HPDE6-E6E7 (cell line): ENCODE data around the gene GRB14.
A peak's percentile ranks its signal among the peaks of the same experiment; 100 is the strongest.
"Not testable (repeated sequence)": the region's sequence is repeated elsewhere in the genome, so short reads cannot be mapped to it uniquely, and the experiment has no call there.

Experiments used
- DNase-seq: peaks from one replicate; pipeline ENCODE4 v3.0.0; 2011; ENCODE audit warnings: missing footprints; ENCODE audit errors: extremely low spot score

Gene GRB14

GRCh38 chr2:164558450-164558849 lies 62.8 kb downstream of the GRB14 start:
- DNase-seq: no peak

- DNase-seq: no peak
These were observed 66.8 kb downstream of the GRB14 start for GRCh38 chr2:164554487-164554886.

GRCh38 chr2:164551519-164551918 lies 69.8 kb downstream of the GRB14 start:
- DNase-seq: no peak

- not testable (repeated sequence) for DNase-seq
These were observed 71.6 kb downstream of the GRB14 start for GRCh38 chr2:164549705-164550104.

- no peak for DNase-seq
These were observed 75.8 kb downstream of the GRB14 start for GRCh38 chr2:164545484-164545883.

GRCh38 chr2:164542581-164543021 lies 78.7 kb downstream of the GRB14 start:
- DNase-seq: no peak

GRCh38 chr2:164538240-164538866 lies 82.9 kb downstream of the GRB14 start:
- peak; percentile 44 for DNase-seq

- no peak for DNase-seq
These were observed 85.8 kb downstream of the GRB14 start for GRCh38 chr2:164535280-164536025.

GRCh38 chr2:164530464-164530863 lies 90.8 kb downstream of the GRB14 start:
- no peak for DNase-seq

GRCh38 chr2:164523726-164524125 lies 97.6 kb downstream of the GRB14 start:
- no peak for DNase-seq

- no peak for DNase-seq
These were observed 98.3 kb downstream of the GRB14 start for GRCh38 chr2:164523009-164523408.

- no peak for DNase-seq
These were observed 98.7 kb downstream of the GRB14 start for GRCh38 chr2:164522561-164522981.

- DNase-seq: no peak
These were observed 105.5 kb downstream of the GRB14 start for GRCh38 chr2:164515734-164516133.

- DNase-seq: no peak
These were observed 106.3 kb downstream of the GRB14 start for GRCh38 chr2:164515030-164515429.

GRCh38 chr2:164514491-164514890 lies 106.8 kb downstream of the GRB14 start:
- DNase-seq: peak; percentile 68

- no peak for DNase-seq
These were observed 108.4 kb downstream of the GRB14 start for GRCh38 chr2:164512871-164513270.

- no peak for DNase-seq
These were observed 109.5 kb downstream of the GRB14 start for GRCh38 chr2:164511738-164512137.

GRCh38 chr2:164510895-164511294 lies 110.4 kb downstream of the GRB14 start:
- no peak for DNase-seq

GRCh38 chr2:164509137-164509877 lies 112.0 kb downstream of the GRB14 start:
- DNase-seq: no peak

GRCh38 chr2:164504253-164504652 lies 117.0 kb downstream of the GRB14 start:
- DNase-seq: peak; percentile 7

GRCh38 chr2:164498836-164499235 lies 122.4 kb downstream of the GRB14 start:
- DNase-seq: no peak

GRCh38 chr2:164496881-164497280 lies 124.4 kb downstream of the GRB14 start:
- no peak for DNase-seq

GRCh38 chr2:164496421-164496820 lies 124.9 kb downstream of the GRB14 start:
- no peak for DNase-seq
